Hematopoietic multipotent progenitor cell treated with erythropoietin and hydrocortisone succinate and interleukin-3 and kit ligand, for 17 days (in vitro differentiated cells): ENCODE results near the gene ZNF229.
A peak's percentile ranks its signal among the peaks of the same experiment; 100 is the strongest.
"Not testable (repeated sequence)": the region's sequence is repeated elsewhere in the genome, so short reads cannot be mapped to it uniquely, and the experiment has no call there.

ENCODE experiments used
- DNase-seq: peaks from one replicate; pipeline ENCODE4 v3.0.0-alpha.2; 2015; ENCODE audit warnings: low spot score

ZNF229 gene

GRCh38 chr19:44447916-44448674 is at the start of gene ZNF229:
ZNF229 (minus strand) TSS chr19:44448472; CDS start chr19:44442847, 5,625 bp downstream.
- DNase-seq: no peak

GRCh38 chr19:44496711-44497110 is 48.4 kb upstream of the ZNF229 start:
- no peak for DNase-seq

GRCh38 chr19:44476559-44477408 is 28.5 kb upstream of the ZNF229 start:
- DNase-seq: no peak

- DNase-seq: not testable (repeated sequence)
Observed at GRCh38 chr19:44468730-44469129, 20.5 kb upstream of the ZNF229 start.

- DNase-seq: not testable (repeated sequence)
Observed at GRCh38 chr19:44462600-44463286, 14.5 kb upstream of the ZNF229 start.

GRCh38 chr19:44456016-44456415 is 7.7 kb upstream of the ZNF229 start:
- DNase-seq: not testable (repeated sequence)

- DNase-seq: no peak
Observed at GRCh38 chr19:44455100-44455499, 6.8 kb upstream of the ZNF229 start.

- no peak for DNase-seq
Observed at GRCh38 chr19:44452367-44452766, 4.1 kb upstream of the ZNF229 start.

GRCh38 chr19:44451687-44452086 is 3.4 kb upstream of the ZNF229 start:
- no peak for DNase-seq

- DNase-seq: no peak
Observed at GRCh38 chr19:44438441-44438840, 9.8 kb downstream of the ZNF229 start.

- DNase-seq: no peak
Observed at GRCh38 chr19:44435441-44435840, 12.8 kb downstream of the ZNF229 start.

GRCh38 chr19:44430956-44431355 is 17.3 kb downstream of the ZNF229 start:
- DNase-seq: no peak

- DNase-seq: not testable (repeated sequence)
Observed at GRCh38 chr19:44415553-44415952, 32.7 kb downstream of the ZNF229 start.

GRCh38 chr19:44401139-44402115 is 46.8 kb downstream of the ZNF229 start, which contains the start of gene ZNF285:
ZNF285 (minus strand) TSS chr19:44401608; CDS start chr19:44397213, 4,395 bp downstream.
- peak; percentile 6 for DNase-seq

GRCh38 chr19:44389268-44389667 is 59.0 kb downstream of the ZNF229 start:
- not testable (repeated sequence) for DNase-seq
